Measurements from ENCODE around the gene DTD2. TPM values are rescaled to one million over a fixed set of nuclear protein-coding genes. Genes with fewer than 3 reads are reported as not detected.
A peak's percentile ranks its signal among the peaks of the same experiment; 100 is the strongest.

The DTD2 gene
- total RNA-seq = 25.5 and 26.5 TPM in 2 replicates
- long read RNA-seq, partial matches to known transcripts = 0 of 19 reads
- long read RNA-seq, other reads (novel, unspliced or antisense) = 13 of 19 reads

DNA sequence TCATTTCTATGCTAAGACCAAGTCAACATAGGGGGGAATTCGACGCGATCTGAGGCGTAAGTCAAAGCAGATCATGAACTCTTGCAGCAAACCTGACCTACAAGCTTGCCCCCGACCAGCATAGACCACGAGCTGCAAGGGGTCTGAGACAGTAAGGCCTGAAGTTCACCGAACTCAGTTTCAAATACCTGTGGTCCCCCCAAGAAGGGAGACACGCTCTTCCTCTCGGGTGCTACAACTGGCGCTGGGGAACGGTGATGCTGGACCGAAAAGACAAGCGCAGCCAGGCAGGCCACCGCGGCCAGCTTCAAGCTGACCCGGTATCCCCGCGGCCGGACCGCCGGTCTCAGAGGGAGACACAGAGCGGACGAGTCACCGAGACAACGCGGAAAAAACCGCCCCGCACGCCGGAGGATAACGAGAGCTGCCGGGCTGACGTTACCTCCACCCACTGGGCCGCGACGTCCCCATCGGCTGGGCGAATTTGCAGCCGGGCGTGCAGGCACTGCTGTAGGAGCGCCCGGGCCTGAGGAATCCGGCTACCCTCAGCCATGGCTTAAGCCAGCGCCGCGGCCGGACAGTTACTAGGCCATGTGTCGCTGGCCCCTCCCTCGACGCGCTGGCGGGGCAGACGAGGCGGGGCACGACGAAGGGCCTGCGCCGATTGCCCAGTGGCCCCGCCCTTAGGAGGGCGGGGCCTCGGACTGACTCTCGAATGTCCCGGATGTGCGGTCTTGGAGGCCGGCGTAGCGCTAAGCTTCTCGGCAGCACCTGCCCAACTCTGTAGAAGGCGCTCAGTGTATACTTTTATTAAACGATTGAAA is at the start of gene DTD2:
TSS of gene DTD2 (minus strand) at position 666 of the 824 bp plus-strand sequence. CDS start at position 553, 113 bp downstream.
- H3K4me3 Mint-ChIP-seq (ENCODE audit: unreplicated experiment) = peak within 1 kb of the TSS; percentile 94
- H3K9me3 Mint-ChIP-seq (ENCODE audit: unreplicated experiment) = no peaks in the 10 kb centered on the region
- no peak for TF ChIP-seq CTCF (IDR thresholded peaks at IDR 0.05)

DNA sequence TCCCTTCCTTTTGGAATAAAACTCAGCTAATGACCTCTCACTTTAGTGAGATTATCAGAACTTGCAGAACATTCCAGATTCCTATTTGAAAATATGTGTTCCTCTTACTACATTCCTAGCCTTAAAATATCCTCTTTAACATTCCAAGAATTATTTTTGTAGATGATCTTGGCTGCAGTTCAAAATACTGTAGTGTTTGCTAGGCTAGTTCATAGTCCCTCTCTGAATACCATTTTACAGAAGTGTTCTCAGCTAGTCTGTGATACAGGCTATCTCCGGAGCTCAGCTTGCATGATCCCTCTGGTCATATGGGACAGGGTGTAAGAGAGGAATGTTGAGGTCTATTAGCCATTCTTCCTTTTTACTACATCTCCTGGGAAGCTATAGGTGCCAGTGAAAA is 48.1 kb upstream of the DTD2 start:
- no peak for DNase-seq (ENCODE audit: extremely low spot score, unreplicated experiment)
- Mint-ChIP-seq H3K27me3 (ENCODE audit: unreplicated experiment) (no peaks in the 10 kb centered on the region), H3K36me3 (ENCODE audit: unreplicated experiment) (no peaks in the 10 kb centered on the region), H3K27ac (ENCODE audit: unreplicated experiment) (peak overlapping the region; percentile 79), H3K4me1 (ENCODE audit: unreplicated experiment) (peaks cover 26% of the 10 kb centered on the region), H3K9me3 (ENCODE audit: unreplicated experiment) (no peaks in the 10 kb centered on the region), H3K4me3 (ENCODE audit: unreplicated experiment) (no peak overlapping the region)
- no peak for TF ChIP-seq CTCF (IDR thresholded peaks at IDR 0.05)

More for the DNA sequence above, at the start of gene DTD2:
- no peaks in the 10 kb centered on the region for H3K27me3 Mint-ChIP-seq (ENCODE audit: unreplicated experiment)
- peak within 1 kb of the TSS; percentile 97 for H3K27ac Mint-ChIP-seq (ENCODE audit: unreplicated experiment)
- H3K36me3 Mint-ChIP-seq (ENCODE audit: unreplicated experiment) = no peaks in the 10 kb centered on the region
- DNase-seq (ENCODE audit: extremely low spot score, unreplicated experiment) = peak; percentile 97
- peaks cover 32% of the 10 kb centered on the region for H3K4me1 Mint-ChIP-seq (ENCODE audit: unreplicated experiment)

DNA sequence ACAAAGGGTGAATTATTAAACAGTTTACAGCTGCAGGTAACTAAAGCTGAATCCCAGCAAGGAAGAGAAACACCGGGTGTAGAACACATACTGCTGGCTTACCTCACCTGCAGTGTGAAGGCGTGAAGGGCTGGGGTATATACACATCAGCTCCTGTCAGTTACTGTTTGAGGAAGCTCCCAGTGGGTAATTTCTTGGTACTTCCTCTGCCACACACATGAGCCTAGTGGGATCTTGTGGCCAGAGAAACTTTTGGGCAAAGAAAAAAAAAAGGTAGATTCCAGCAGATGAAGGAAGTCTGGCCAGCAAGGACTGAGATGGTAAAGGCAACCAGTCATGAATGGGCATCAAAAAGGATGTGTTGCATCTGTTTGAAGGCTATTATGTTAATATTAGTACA is 44.6 kb upstream of the DTD2 start:
- Mint-ChIP-seq H3K9me3 (ENCODE audit: unreplicated experiment) (peaks cover 18% of the 10 kb centered on the region), H3K27ac (ENCODE audit: unreplicated experiment) (no peak overlapping the region), H3K4me1 (ENCODE audit: unreplicated experiment) (peaks cover 22% of the 10 kb centered on the region), H3K36me3 (ENCODE audit: unreplicated experiment) (no peaks in the 10 kb centered on the region), H3K4me3 (ENCODE audit: unreplicated experiment) (no peak overlapping the region), H3K27me3 (ENCODE audit: unreplicated experiment) (no peaks in the 10 kb centered on the region)
- no peak for DNase-seq (ENCODE audit: extremely low spot score, unreplicated experiment)
- no peak for TF ChIP-seq CTCF (IDR thresholded peaks at IDR 0.05)

DNA sequence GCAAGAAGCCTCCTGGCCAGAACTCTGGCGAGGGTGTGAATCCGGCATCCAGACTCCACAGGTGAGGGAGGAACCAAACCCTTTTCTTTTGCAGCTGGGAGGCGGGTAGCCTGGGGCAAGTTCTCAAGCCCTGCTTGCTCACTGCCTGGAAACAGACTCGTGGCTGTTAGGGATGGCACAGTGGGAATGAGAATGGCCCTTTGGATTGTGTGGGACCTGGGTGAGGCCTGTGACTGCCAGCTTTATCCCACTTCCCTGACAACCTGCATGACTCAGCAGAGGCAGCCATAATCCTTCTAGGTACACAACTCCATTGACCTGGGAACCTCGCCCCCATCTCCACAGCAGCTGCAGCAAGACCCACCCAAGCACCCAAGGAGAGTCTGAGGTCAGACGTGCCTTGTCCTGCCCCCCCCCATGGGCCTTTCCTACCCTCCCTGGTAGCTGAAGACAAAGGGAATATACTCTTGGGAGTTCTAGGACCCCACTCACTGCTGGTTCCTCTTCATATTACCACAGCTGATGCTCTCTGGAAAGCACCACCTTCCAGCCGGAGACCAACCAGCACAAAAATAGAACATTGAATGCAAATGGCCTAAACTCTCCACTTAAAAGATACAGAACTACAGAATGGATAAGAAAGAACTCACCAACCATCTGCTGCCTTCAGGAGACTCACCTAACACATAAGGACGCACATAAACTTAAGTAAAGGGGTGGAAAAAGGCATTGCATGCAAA is 35.6 kb upstream of the DTD2 start:
- no peak overlapping the region for H3K27ac Mint-ChIP-seq (ENCODE audit: unreplicated experiment)
- H3K9me3 Mint-ChIP-seq (ENCODE audit: unreplicated experiment) = peaks cover 12% of the 10 kb centered on the region
- no peaks in the 10 kb centered on the region for H3K4me1 Mint-ChIP-seq (ENCODE audit: unreplicated experiment)
- TF ChIP-seq CTCF (IDR thresholded peaks at IDR 0.05) = no peak
- no peak for DNase-seq (ENCODE audit: extremely low spot score, unreplicated experiment)
- H3K4me3 Mint-ChIP-seq (ENCODE audit: unreplicated experiment) = no peak overlapping the region
- peaks cover 4% of the 10 kb centered on the region for H3K27me3 Mint-ChIP-seq (ENCODE audit: unreplicated experiment)
- H3K36me3 Mint-ChIP-seq (ENCODE audit: unreplicated experiment) = no peaks in the 10 kb centered on the region

DNA sequence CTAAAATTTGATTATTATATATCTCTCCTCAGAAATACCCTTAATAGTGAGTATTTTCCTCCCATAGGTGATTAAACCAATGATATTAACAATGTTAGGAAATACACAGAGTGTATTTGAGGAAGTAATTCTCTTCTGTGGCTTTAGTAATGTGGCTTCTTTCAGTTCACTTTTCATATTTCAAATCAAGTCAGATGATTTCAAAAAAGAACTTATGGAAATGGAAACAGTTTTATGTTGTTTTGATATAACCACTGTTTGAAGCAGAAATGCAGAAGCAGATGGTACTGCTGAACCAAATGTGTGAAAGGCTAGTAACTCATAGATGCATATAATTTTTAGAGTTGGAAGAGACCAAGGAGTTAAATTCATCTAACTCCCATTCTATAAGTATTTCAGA is 32.4 kb upstream of the DTD2 start:
- Mint-ChIP-seq H3K9me3 (ENCODE audit: unreplicated experiment) (no peaks in the 10 kb centered on the region), H3K4me3 (ENCODE audit: unreplicated experiment) (no peak overlapping the region), H3K4me1 (ENCODE audit: unreplicated experiment) (no peaks in the 10 kb centered on the region), H3K36me3 (ENCODE audit: unreplicated experiment) (no peaks in the 10 kb centered on the region), H3K27ac (ENCODE audit: unreplicated experiment) (no peak overlapping the region), H3K27me3 (ENCODE audit: unreplicated experiment) (peaks cover 2% of the 10 kb centered on the region)
- DNase-seq (ENCODE audit: extremely low spot score, unreplicated experiment) = no peak
- no peak for TF ChIP-seq CTCF (IDR thresholded peaks at IDR 0.05)

Measured in osteocyte (in vitro differentiated cells).